Ectodermal cell (in vitro differentiated cells): ENCODE measurements around the gene TGFBR2.

Experiments
- H3K27ac ChIP-seq: 2 replicates; pipeline ENCODE4 v1.7.0; 2013; ENCODE audit warnings: mild to moderate bottlenecking, low read depth, low read length; ENCODE audit not compliant: insufficient read depth, poor library complexity, severe bottlenecking
- H3K27me3 ChIP-seq: 2 replicates; pipeline ENCODE4 v1.7.0; 2013; ENCODE audit warnings: mild to moderate bottlenecking, low read length; ENCODE audit not compliant: insufficient read depth, control insufficient read depth, poor library complexity, severe bottlenecking
- H3K36me3 ChIP-seq: one replicate; pipeline ENCODE4 v1.7.0; 2013; ENCODE audit warnings: low read length; ENCODE audit not compliant: control insufficient read depth, insufficient read depth
- H3K4me1 ChIP-seq: one replicate; pipeline ENCODE4 v1.7.0; 2013; ENCODE audit warnings: low read length; ENCODE audit not compliant: control insufficient read depth, insufficient read depth
- H3K4me3 ChIP-seq: 2 replicates; pipeline ENCODE4 v1.7.0; 2013; ENCODE audit warnings: low read depth, low read length, control low read depth; ENCODE audit not compliant: insufficient read depth
- H3K9me3 ChIP-seq: 2 replicates; pipeline ENCODE4 v1.7.0; 2013; ENCODE audit warnings: mild to moderate bottlenecking, low read length, moderate library complexity; ENCODE audit not compliant: control insufficient read depth
- WGBS, 2 experiments: methylation state at CpG; one replicate each; pipeline ENCODE4 v1.1.7; 2013; ENCODE audit warnings: missing lambda C conversion rate in 2 of 2; 5-methylcytosine and 5-hydroxymethylcytosine counted together

Gene TGFBR2

DNA sequence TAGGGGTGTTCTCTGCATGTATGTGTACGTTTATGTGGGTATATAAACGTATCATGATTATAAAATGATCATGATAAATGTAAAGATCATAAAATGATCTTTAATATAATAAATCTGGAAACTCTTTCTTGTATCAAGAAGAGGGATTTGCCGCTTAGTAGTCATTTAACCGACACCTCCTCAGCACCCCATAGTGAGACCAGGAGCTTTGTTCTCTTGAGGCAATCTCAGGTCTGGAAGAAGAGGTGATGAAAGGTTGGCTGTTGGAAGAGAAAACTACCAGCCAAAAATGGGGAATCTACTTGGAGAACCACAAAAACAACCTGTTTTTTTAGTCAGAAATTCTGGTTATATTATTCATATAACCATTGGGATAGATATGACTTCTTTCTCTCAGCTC, 38.7 kb downstream of the TGFBR2 start:
- Histone ChIP-seq H3K27me3 (no peaks in the 10 kb centered on the region), H3K9me3 (no peaks in the 10 kb centered on the region), H3K4me1 (peaks cover 7% of the 10 kb centered on the region), H3K4me3 (no peak overlapping the region), H3K27ac (no peak overlapping the region), H3K36me3 (no peaks in the 10 kb centered on the region)
- 96% methylated on average over 2 of the region's 4 CpGs; no CpG with 5 or more reads in 1 of the 2 experiments for WGBS, 2 experiments

GRCh38 chr3:30646181-30646876, 39.9 kb downstream of the TGFBR2 start:
- Histone ChIP-seq H3K36me3 (no peaks in the 10 kb centered on the region), H3K4me1 (peaks cover 7% of the 10 kb centered on the region)
- 92 to 93% methylated on average over 5 of the region's 5 CpGs for WGBS, 2 experiments

GRCh38 chr3:30646961-30647752, 40.8 kb downstream of the TGFBR2 start:
- H3K36me3 ChIP-seq = no peaks in the 10 kb centered on the region
- no peak overlapping the region for H3K4me3 ChIP-seq
- H3K27ac ChIP-seq = no peak overlapping the region
- peaks cover 7% of the 10 kb centered on the region for H3K4me1 ChIP-seq
- 93 to 94% methylated on average over 5 of the region's 5 CpGs for WGBS, 2 experiments
- no peaks in the 10 kb centered on the region for H3K27me3 ChIP-seq
- no peaks in the 10 kb centered on the region for H3K9me3 ChIP-seq

More at GRCh38 chr3:30646181-30646876, 39.9 kb downstream of the TGFBR2 start:
- no peaks in the 10 kb centered on the region for H3K27me3 ChIP-seq
- no peak overlapping the region for H3K27ac ChIP-seq
- no peak overlapping the region for H3K4me3 ChIP-seq
- no peaks in the 10 kb centered on the region for H3K9me3 ChIP-seq

- WGBS, 2 experiments = 78 to 87% methylated on average over 5 of the region's 5 CpGs
- no peaks in the 10 kb centered on the region for H3K36me3 ChIP-seq
- H3K4me3 ChIP-seq = no peak overlapping the region
- H3K9me3 ChIP-seq = no peaks in the 10 kb centered on the region
- peaks cover 7% of the 10 kb centered on the region for H3K4me1 ChIP-seq
- H3K27me3 ChIP-seq = no peaks in the 10 kb centered on the region
- no peak overlapping the region for H3K27ac ChIP-seq
These were observed 42.4 kb downstream of the TGFBR2 start for GRCh38 chr3:30648670-30649357.

- 91 to 92% methylated on average over 9 of the region's 9 CpGs for WGBS, 2 experiments
- no peak overlapping the region for H3K4me3 ChIP-seq
- H3K36me3 ChIP-seq = no peaks in the 10 kb centered on the region
- no peaks in the 10 kb centered on the region for H3K27me3 ChIP-seq
- peaks cover 7% of the 10 kb centered on the region for H3K4me1 ChIP-seq
- no peak overlapping the region for H3K27ac ChIP-seq
- H3K9me3 ChIP-seq = no peaks in the 10 kb centered on the region
These were observed 43.3 kb downstream of the TGFBR2 start for GRCh38 chr3:30649572-30650318.

DNA sequence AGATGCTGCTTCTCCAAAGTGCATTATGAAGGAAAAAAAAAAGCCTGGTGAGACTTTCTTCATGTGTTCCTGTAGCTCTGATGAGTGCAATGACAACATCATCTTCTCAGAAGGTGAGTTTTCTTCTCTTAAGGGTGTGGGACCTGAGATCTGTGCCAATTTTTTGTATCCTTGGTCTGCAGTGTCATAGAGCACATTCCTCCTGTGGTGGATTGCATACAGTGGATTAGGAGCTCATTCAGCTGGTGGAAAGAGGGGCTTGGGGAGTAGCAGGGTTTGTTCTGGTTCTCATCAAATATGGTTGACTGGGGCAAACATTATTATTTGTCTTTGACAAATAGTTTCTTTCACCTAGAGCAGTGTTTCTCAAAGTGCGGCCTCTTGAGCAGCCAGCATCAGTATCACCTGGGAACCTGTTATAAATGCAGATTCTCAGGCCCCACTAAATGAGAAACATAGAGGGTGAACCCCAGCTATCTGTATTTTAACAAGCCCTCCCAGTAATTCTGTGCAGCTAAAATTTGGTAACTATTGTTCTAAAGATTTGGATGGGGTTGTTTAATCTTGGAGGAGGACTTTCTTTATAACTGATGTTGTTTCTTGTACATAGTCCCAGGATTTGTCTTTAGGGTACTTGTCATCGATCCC, 44.1 kb downstream of the TGFBR2 start:
- Histone ChIP-seq H3K27me3 (no peaks in the 10 kb centered on the region), H3K4me3 (no peak overlapping the region), H3K36me3 (no peaks in the 10 kb centered on the region), H3K27ac (no peak overlapping the region), H3K4me1 (peaks cover 7% of the 10 kb centered on the region), H3K9me3 (no peaks in the 10 kb centered on the region)
- WGBS, 2 experiments = 92 to 97% methylated on average over 2 of the region's 2 CpGs

DNA sequence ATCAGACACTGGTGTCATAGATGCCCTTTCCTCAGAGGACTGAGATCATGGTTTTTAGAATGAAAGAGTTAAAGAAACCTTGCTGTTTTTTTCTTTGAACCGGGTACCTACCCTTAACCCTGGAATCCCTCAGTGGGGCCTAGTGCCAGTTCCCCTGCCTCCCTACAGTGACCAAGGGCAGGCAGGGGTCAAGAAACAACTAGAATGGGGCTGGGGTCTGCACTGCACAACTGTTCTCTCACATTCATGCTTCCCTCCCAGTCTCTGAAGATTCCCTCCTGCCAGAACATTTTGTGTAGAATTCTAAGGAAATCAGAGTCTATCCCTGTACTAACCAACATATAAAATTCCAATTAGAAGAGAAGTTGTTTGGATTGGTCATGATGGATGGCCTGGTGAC, 47.9 kb downstream of the TGFBR2 start:
- 64 to 69% methylated on average over 1 of the region's 1 CpG for WGBS, 2 experiments
- no peaks in the 10 kb centered on the region for H3K36me3 ChIP-seq
- no peaks in the 10 kb centered on the region for H3K27me3 ChIP-seq
- no peak overlapping the region for H3K4me3 ChIP-seq
- no peaks in the 10 kb centered on the region for H3K9me3 ChIP-seq
- H3K4me1 ChIP-seq = peaks cover 8% of the 10 kb centered on the region
- H3K27ac ChIP-seq = no peak overlapping the region

GRCh38 chr3:30655187-30655812, 48.9 kb downstream of the TGFBR2 start:
- H3K27me3 ChIP-seq = no peaks in the 10 kb centered on the region
- no peaks in the 10 kb centered on the region for H3K36me3 ChIP-seq
- H3K27ac ChIP-seq = no peak overlapping the region
- H3K4me3 ChIP-seq = no peak overlapping the region
- H3K4me1 ChIP-seq = peaks cover 13% of the 10 kb centered on the region
- H3K9me3 ChIP-seq = no peaks in the 10 kb centered on the region
- WGBS, 2 experiments = 89 to 94% methylated on average over 5 of the region's 5 CpGs

DNA sequence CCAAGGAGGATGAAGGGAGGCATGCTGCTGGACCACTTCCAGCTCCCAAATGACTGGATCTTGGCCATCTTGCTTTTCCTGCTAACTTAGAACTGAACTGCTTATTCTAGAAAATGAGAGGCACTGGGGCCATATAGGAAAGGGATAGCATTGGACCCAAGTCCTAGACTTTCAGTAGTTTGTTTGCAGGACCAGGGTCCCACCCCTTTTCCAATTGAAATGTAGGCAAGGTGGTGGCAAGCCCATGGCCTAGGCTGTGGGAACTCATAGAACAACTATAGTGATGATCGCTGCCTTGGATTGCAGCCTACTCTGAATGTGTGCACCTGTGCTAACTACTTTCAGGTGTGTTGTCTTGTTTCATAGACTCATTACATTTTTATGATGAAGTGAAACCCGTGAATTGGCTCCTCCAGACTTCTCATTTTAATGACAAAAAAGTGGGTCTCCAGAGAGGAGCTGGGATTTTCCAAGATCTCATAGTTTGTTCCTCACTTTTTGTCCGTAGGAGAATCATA, 50.3 kb downstream of the TGFBR2 start:
- H3K27ac ChIP-seq = no peak overlapping the region
- no peak overlapping the region for H3K4me3 ChIP-seq
- H3K27me3 ChIP-seq = no peaks in the 10 kb centered on the region
- no peaks in the 10 kb centered on the region for H3K36me3 ChIP-seq
- H3K9me3 ChIP-seq = no peaks in the 10 kb centered on the region
- peaks cover 13% of the 10 kb centered on the region for H3K4me1 ChIP-seq
- WGBS, 2 experiments = 94 to 98% methylated on average over 3 of the region's 3 CpGs
